Stomach (tissue), 9 donors: ENCODE measurements around the gene SNRNP35. TPM values are rescaled to one million over a fixed set of nuclear protein-coding genes. Genes with fewer than 3 reads are reported as not detected.
A peak's percentile ranks its signal among the peaks of the same experiment; 100 is the strongest.
"Not testable (repeated sequence)": the region's sequence is repeated elsewhere in the genome, so short reads cannot be mapped to it uniquely, and the experiment has no call there.

Experiments
- DNase-seq, 2 donors: peaks; one replicate each; pipeline versions ENCODE4 v3.0.0 to v3.0.0-alpha.2; 2013 to 2019
- H3K27ac ChIP-seq, 5 donors: fragments of 200-600 bp in 4 of 5; sonication (generic) in 4 of 5; one replicate each; pipeline ENCODE4 v1.5.1; 2013 to 2019; ENCODE audit warnings: mild to moderate bottlenecking in 1 of 5, moderate library complexity in 1 of 5
- H3K27me3 ChIP-seq, 3 donors: fragments of 200-600 bp; sonication (generic); one replicate each; pipeline ENCODE4 v1.5.1; 2017 to 2019; ENCODE audit warnings: mixed run types in 1 of 3
- H3K36me3 ChIP-seq, 4 donors: fragments of 200-600 bp; sonication (generic); 1 replicate in 3 of 4; 2 replicates in 1 of 4; pipeline ENCODE4 v1.5.1; 2016 to 2019
- H3K4me1 ChIP-seq, 4 donors: fragments of 200-600 bp; sonication (generic); one replicate each; pipeline ENCODE4 v1.5.1; 2016 to 2019
- H3K4me3 ChIP-seq, 4 donors: fragments of 200-600 bp; sonication (generic) in 3 of 4; one replicate each; pipeline ENCODE4 v1.5.1; 2016 to 2019; ENCODE audit warnings: mild to moderate bottlenecking in 1 of 4
- H3K9me3 ChIP-seq, 4 donors: fragments of 200-600 bp; sonication (generic); one replicate each; pipeline ENCODE4 v1.5.1; 2016 to 2019
- CTCF ChIP-seq, 7 experiments: fragments of 450-650 bp in 4 of 7; fragments of 200-600 bp in 3 of 7; sonication (generic) in 3 of 7; IDR thresholded peaks; one replicate each; pipeline ENCODE4 v1.5.1; 2016 to 2019; ENCODE audit warnings: antibody characterized with exemption in 7 of 7, control low read depth in 2 of 7, mild to moderate bottlenecking in 1 of 7
- EP300 ChIP-seq: sonication (generic); formaldehyde crosslinking; IDR thresholded peaks from one replicate; pipeline ENCODE4 v1.6.1; 2017; ENCODE audit warnings: antibody characterized with exemption
- POLR2A ChIP-seq, 4 donors: fragments of 450-650 bp; IDR thresholded peaks; one replicate each; pipeline ENCODE4 v1.6.1; 2016; ENCODE audit warnings: antibody characterized with exemption in 4 of 4, control low read depth in 2 of 4, mild to moderate bottlenecking in 1 of 4, moderate library complexity in 1 of 4
- POLR2AphosphoS5 ChIP-seq, 3 donors: sonication (generic); formaldehyde crosslinking; IDR thresholded peaks; one replicate each; pipeline ENCODE4 v1.6.1; 2016; ENCODE audit warnings: antibody characterized with exemption in 3 of 3
- WGBS, 5 donors: extraction: QIAGEN DNeasy Blood & Tissue Kit in 3 of 5; methylation state at CpG; one replicate each; pipeline versions ENCODE4 v1.1.5 to v1.1.7; 2013 to 2018; 5-methylcytosine and 5-hydroxymethylcytosine counted together
- intact Hi-C: fragments of 100-400 bp; cut with DNase I; formaldehyde crosslinking; loops from one replicate; pipeline ENCODE4 v1.15.1; 2023; ENCODE audit warnings: low total_unique reads
- polyA plus RNA-seq, 3 donors: library from polyadenylated mRNA; stranded (reverse); fragments of 200-250 nt; gene quantifications; one replicate each; pipeline ENCODE4 v1.2.3, GENCODE V29; 2013
- total RNA-seq, 5 donors: library from RNA; depleted of rRNA; stranded (reverse); fragments of >200 nt; gene quantifications; one replicate each; pipeline versions ENCODE4 v1.1.0 to v1.2.3, GENCODE V29; 2014 to 2016
- donor health status: healthy with polysubstance abuse.
- donor health status: Bipolar disorder and iron deficiency.
- donor health status: healthy.

The SNRNP35 gene
- total and polyA plus RNA-seq, 8 donors: 5.8 to 55.0 (median 31.4) TPM

DNA sequence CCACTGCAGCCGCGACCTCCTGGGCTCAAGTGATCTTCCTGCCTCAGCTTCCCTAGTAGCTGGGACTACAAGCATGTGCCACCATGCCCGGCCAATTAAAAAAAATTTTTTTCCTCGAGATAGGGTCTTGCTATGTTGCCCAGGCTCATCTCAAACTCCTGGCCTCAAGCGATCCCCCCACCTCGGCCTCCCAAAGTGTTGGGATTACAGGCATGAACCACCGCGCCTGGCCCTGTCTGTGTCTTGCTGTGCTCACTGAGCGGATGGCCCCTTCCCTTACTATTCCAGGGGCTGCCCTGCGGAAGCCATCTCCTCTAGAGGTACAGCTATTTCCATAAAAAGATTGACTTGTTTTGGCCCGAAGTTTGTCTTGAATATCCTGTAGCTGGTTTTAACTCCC lies 20.1 kb downstream of the SNRNP35 start:
- Histone ChIP-seq H3K4me1 (peaks cover 0 to 4% (median 0%) of the 10 kb centered on the region in 4 donors), H3K27me3 (no peaks in the 10 kb centered on the region), H3K9me3 (no peaks in the 10 kb centered on the region), H3K27ac (peak overlapping the region in 1 of 5 donors; percentile 46), H3K36me3 (peaks cover 0 to 74% (median 42%) of the 10 kb centered on the region in 4 donors), H3K4me3 (no peak overlapping the region)
- whole genome bisulfite sequencing, 5 donors: 88 to 95% (median 92%) methylated on average over 9 to 11 of the region's 11 CpGs
- intact Hi-C loops: no loop called here
- DNase-seq: no peak
- TF ChIP-seq POLR2AphosphoS5 (IDR thresholded peaks at IDR 0.05) (no peak), POLR2A (IDR thresholded peaks at IDR 0.05) (no peak), CTCF (IDR thresholded peaks at IDR 0.05) (no peak), EP300 (no peak)

GRCh38 chr12:123478762-123479161 lies 20.8 kb downstream of the SNRNP35 start:
- Histone ChIP-seq H3K36me3 (peaks cover 0 to 73% (median 43%) of the 10 kb centered on the region in 4 donors), H3K9me3 (no peaks in the 10 kb centered on the region), H3K27me3 (no peaks in the 10 kb centered on the region), H3K27ac (peak overlapping the region in 3 of 5 donors; percentile 2 to 46 (median 31)), H3K4me1 (peaks cover 0 to 4% (median 0%) of the 10 kb centered on the region in 4 donors), H3K4me3 (no peak overlapping the region)
- WGBS, 5 donors: 82 to 91% (median 85%) methylated on average over 10 of the region's 10 CpGs
- DNase-seq: no peak
- TF ChIP-seq CTCF (IDR thresholded peaks at IDR 0.05) (no peak), POLR2AphosphoS5 (IDR thresholded peaks at IDR 0.05) (no peak), POLR2A (IDR thresholded peaks at IDR 0.05) (no peak), EP300 (no peak)
- intact Hi-C loops: no loop called here

DNA sequence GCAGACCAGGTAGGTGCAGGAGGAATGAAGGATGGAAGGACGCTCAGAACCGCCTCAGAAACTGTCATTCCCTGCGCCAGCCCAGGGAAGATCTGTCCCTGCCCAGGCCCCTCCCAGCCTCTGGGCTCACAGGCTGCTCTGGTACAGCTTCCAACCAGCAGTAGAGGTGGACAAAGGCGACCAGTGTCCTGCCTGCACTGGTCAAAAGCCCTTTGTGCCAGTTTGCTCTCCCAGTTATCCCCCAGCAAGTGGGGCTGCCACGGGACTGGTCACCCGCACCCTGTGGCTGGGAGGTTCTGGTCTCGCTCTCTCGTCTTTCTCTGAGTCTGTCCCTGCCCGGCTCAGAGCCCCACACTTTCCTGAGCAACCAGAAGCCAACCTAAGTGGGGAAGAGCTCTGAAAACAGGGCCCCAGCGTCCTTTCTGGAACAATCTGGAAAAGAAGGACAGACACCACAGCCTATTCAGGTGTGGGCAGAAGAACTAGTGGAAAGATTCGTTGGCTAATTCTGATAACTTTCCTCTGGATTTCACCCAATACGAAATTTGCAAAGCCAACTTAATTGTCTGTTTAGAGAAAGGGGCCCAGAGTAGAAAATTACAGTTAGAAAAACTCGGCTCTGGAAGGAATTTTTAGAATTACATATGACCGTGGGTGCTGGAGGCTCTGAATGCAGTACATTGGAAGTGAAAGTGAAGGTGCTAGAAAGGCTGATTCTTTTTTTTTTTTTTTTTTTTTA lies 21.7 kb downstream of the SNRNP35 start:
- peak overlapping the region in 3 of 5 donors; percentile 2 to 46 (median 20) for H3K27ac ChIP-seq
- peaks cover 0 to 71% (median 43%) of the 10 kb centered on the region in 4 donors for H3K36me3 ChIP-seq
- 75 to 83% (median 80%) methylated on average over 14 of the region's 14 CpGs for WGBS, 5 donors
- H3K4me3 ChIP-seq: peak overlapping the region in 1 of 4 donors; percentile 10
- H3K27me3 ChIP-seq: no peaks in the 10 kb centered on the region
- intact Hi-C loops: no loop called here
- H3K4me1 ChIP-seq: peaks cover 0 to 4% (median 0%) of the 10 kb centered on the region in 4 donors
- TF ChIP-seq CTCF (IDR thresholded peaks at IDR 0.05): no peak
- TF ChIP-seq POLR2AphosphoS5 (IDR thresholded peaks at IDR 0.05): no peak
- TF ChIP-seq POLR2A (IDR thresholded peaks at IDR 0.05): no peak
- TF ChIP-seq EP300: no peak
- no peaks in the 10 kb centered on the region for H3K9me3 ChIP-seq
- DNase-seq: no peak

GRCh38 chr12:123481251-123481650 lies 23.3 kb downstream of the SNRNP35 start:
- intact Hi-C loops, H3K27me3 ChIP-seq, H3K4me3 ChIP-seq, H3K9me3 ChIP-seq, DNase-seq, H3K4me1 ChIP-seq, H3K27ac ChIP-seq: not testable (repeated sequence)
- peaks cover 0 to 59% (median 35%) of the 10 kb centered on the region in 4 donors for H3K36me3 ChIP-seq
- 87 to 94% (median 92%) methylated on average over 5 of the region's 5 CpGs for WGBS, 5 donors

DNA sequence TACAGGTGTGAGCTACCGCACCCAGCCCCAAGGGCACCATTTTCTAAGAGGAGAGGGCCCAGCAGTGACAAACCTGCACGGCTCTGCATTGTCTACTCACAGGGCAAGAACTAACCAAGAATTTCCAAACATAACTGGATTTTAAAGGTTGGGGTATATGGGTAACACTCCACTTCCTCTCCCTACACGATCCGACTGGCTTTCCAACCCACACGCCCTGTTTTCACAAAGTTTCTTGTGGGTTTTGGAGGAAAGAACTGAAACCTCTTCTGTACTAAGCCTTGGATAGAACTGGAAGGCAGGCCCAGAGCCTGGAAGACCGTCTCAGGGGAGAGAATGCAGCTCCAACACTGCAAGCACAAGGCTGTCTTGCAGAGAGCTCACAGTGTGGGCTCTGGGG lies 24.9 kb downstream of the SNRNP35 start:
- intact Hi-C loops: no loop called here
- Histone ChIP-seq H3K27me3 (no peaks in the 10 kb centered on the region), H3K4me3 (no peak overlapping the region), H3K4me1 (peaks cover 0 to 4% (median 0%) of the 10 kb centered on the region in 4 donors), H3K9me3 (no peaks in the 10 kb centered on the region), H3K27ac (no peak overlapping the region), H3K36me3 (peaks cover 0 to 46% (median 26%) of the 10 kb centered on the region in 4 donors)
- no peak for DNase-seq
- TF ChIP-seq POLR2AphosphoS5 (IDR thresholded peaks at IDR 0.05): no peak
- TF ChIP-seq EP300: no peak
- no peak for TF ChIP-seq CTCF (IDR thresholded peaks at IDR 0.05)
- no peak for TF ChIP-seq POLR2A (IDR thresholded peaks at IDR 0.05)
- 72 to 86% (median 81%) methylated on average over 6 of the region's 6 CpGs for WGBS, 5 donors
